ENCODE results near the gene LRRC10.

LRRC10 gene

GRCh38 chr12:69610729-69611128 is at the start of gene LRRC10:
Gene LRRC10, minus strand, starts transcription at chr12:69610907. Its CDS starts 69 bp downstream, at chr12:69610838.
- DNase-seq: no peak

- DNase-seq: no peak
These were observed 49.6 kb upstream of the LRRC10 start for GRCh38 chr12:69660164-69660863.

DNA sequence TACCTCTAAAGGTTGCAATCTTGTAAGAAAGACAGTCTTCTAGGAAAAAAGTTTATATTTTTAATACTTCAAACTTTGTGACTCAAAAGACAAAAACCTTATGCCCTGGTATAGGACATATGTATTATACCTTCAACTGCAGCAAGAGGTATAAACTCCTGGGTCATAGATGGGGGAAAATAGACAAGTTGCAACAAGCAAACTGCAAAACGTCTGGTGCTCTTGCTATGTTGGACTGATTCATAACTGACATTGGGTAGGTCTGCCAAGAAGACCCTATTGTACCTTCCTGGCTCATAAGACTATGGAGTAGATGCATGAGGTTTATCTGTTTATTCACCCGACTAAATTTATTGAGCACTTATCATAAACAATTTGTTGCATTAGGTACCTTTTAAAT is 47.5 kb upstream of the LRRC10 start:
- no peak for DNase-seq

GRCh38 chr12:69657376-69658137 is 46.9 kb upstream of the LRRC10 start:
- no peak for DNase-seq

DNA sequence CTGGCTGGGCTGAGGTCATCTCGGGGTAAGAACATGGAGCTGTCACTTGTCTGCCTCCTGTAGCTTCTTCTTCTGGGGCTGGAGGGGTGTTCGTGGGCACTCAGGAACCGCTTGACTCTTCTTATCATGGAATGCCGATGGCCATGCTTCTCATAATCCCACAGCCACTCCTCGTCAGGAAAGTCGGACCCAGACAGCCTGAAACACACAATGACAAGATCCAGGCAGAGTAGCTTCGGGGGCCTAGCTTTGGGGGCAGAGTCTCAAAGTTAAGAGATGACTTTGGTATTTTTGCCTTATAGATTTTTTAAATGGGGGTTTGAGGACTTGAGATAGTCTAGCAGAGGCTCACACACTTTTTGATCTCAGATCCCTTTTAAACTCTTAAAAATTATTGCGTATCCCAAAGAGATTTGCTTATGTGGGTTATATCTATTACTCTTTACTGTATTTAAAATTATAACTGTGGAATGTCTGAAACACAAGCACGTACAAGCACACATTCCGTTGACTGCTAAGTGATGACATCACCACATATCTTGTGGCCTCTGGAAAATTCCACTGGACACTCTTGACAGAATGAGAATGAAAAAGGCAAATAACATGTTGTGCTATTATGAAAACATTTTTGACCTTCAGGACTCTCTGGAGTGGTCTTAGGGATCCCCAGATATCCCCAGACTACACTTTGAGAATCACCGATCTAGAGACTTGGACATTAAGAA is 45.1 kb upstream of the LRRC10 start:
- DNase-seq: no peak

GRCh38 chr12:69653703-69654102 is 43.0 kb upstream of the LRRC10 start:
- DNase-seq: no peak

GRCh38 chr12:69651922-69652321 is 41.2 kb upstream of the LRRC10 start:
- no peak for DNase-seq

DNA sequence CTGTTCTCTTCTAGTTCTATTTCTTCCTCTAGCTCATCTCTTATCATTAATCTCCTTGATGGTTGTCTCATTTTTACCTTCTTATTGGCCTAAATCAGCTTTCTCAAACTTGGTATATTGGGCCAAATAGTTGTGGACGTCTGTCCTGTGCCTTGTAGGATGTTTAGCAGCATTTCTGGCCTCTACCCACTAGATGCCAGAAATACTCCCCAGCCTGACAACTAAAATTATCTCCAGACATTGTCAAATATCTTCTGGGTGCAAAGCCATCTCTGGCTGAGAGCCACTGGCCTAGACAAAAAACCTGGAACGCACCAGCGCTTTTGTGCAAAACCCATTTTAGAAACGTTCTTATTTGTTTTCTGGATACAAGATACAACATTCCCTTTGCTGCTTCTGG is 38.8 kb upstream of the LRRC10 start:
- DNase-seq: no peak

DNA sequence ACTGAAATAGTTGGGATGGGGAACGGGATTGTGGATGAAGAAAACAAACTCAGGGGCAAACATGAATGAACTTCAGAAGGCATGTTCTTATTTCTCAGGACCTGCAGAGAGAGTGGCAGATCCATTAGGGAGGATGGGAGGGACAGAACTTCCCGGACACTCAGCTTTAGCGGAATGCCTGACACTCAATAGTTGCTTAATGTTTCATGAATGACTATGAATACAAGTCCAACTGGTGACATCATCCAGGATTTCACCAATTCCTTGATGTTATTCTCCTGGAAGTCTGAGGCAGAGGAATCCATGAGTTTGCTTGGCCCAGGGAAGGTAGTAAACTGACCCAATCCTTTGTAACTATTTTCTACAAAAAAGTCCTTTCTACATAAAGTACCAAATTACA is 37.8 kb upstream of the LRRC10 start:
- DNase-seq: no peak

DNA sequence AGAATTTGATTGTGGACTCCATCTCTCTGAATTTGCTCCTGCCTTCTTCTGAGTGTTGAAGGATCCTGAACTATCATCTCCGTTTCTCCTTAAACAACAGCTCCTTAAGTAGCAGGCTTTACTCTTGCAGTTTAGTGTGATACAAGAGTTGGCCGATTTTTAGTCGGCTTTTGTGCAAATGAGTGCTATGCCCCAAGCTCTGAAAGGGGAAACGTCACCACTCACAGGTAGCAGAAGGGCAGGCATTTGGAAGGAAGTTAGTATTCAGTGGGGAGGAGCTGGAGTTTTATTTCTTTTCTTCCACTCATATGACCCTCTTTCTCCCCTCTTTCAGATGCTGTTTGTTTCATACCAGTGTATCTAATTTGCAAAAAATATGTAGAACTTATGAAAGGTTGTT is 36.5 kb upstream of the LRRC10 start:
- DNase-seq: no peak

DNA sequence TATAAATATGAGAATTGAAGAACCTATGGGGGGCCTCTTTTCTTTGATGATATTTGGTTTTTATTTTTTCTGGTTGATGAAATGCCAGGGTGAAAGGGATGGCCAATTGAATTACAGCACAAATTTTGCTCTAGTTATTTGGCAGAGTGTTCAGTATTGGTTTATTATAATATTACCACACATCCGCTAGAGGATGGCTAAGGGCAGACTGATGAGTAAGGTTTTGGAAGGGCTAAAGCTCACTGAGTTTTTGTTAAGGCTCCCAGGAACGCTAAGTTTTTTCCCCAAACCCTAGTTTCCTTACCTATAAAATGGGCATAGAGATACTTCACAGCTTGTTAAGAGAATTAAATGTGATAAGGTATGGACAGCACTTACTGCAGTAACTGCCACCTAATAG is 34.3 kb upstream of the LRRC10 start:
- DNase-seq: no peak

GRCh38 chr12:69644511-69644910 is 33.8 kb upstream of the LRRC10 start:
- no peak for DNase-seq

- DNase-seq: no peak
These were observed 31.8 kb upstream of the LRRC10 start for GRCh38 chr12:69642531-69642930.

GRCh38 chr12:69641546-69641945 is 30.8 kb upstream of the LRRC10 start:
- DNase-seq: no peak

DNA sequence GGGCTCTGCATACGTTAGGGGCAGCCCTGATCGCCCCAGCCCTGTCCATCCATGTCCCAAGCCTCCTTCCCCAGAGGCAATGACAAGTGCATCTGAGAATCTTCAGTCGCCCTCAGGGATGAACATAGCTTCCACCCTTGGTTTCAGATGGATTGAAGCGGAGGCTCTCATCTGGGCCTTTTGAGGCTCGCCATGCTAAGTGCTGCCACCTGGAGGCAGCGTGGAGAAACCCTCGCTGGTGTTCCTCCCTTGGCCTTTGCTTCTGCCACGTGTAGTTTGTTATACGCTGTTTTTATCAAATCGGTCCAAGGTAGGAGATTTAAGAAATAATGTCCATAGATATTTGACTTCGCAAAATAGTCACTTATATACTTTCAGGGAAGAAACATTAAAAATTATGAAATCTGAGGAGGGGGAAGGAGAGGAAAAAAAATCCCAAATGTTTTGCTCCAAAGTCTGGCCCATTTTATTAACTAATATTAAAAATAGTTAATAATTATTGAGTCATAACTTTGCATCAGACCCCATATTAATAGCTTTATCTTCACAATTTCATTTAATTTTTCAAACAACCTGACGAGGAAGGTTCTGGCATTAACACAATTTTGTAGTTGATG is 28.8 kb upstream of the LRRC10 start:
- DNase-seq: peak; percentile 61 to 65

GRCh38 chr12:69633061-69633460 is 22.4 kb upstream of the LRRC10 start:
- DNase-seq: no peak

GRCh38 chr12:69630191-69630590 is 19.5 kb upstream of the LRRC10 start:
- DNase-seq: no peak

DNA sequence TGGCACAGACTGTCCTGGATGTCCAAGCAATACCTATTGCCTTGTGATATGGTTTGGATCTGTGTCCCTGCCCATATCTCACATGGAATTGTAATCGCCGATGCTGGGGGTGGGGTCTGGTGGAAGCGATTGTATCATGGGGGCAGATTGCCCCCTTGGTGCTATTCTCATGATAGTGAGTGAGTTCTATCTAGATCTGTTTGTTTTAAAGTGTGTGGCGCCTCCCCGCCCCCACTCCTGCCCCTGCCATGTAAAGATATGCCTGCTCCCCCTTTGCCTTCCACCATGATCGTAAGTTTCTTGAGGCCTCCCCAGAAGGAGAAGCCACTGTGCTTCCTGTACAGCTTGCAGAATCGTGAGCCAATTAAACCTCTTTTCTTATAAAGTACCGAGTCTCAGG is 16.8 kb upstream of the LRRC10 start:
- no peak for DNase-seq

GRCh38 chr12:69623970-69624369 is 13.3 kb upstream of the LRRC10 start:
- no peak for DNase-seq

- DNase-seq: no peak
These were observed 10.8 kb upstream of the LRRC10 start for GRCh38 chr12:69621551-69621950.

GRCh38 chr12:69620921-69621320 is 10.2 kb upstream of the LRRC10 start:
- DNase-seq: no peak

DNA sequence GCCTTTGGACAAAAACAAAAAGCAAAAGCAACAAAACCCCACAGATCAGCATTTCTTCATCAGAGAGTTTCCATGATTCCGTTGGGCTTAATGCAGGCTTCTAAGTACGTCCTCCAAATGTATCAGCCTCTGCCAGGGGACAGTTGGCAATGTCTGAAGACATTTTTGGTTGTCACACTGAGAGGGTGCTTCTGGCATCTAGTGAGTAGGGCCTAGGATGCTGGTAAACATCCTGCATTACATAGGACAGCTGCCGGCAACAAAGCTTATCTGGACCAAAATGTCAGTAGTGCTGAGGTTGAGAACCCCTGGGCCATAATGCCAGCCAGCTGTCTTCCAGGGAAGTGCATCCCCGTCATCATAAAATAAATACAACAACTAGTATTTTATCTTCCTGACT is 9.4 kb upstream of the LRRC10 start:
- DNase-seq: no peak

GRCh38 chr12:69619050-69619449 is 8.3 kb upstream of the LRRC10 start:
- DNase-seq: no peak

Data from stimulated activated CD4-positive, alpha-beta T cell treated with anti-CD3 and anti-CD28 coated beads, Interleukin-2, amount 100 ng/mL, for 48 hours (primary cell).